OCI-LY1 (cell line): Measurements from ENCODE around the gene TEPSIN.

ENCODE experiments used
- EZH2 ChIP-seq: fragments of 200-600 bp; sonication (generic), shearing (Covaris generic); IDR thresholded peaks from 2 replicates; pipeline ENCODE4 v1.8.0; 2017; ENCODE audit warnings: borderline replicate concordance, mixed run types, mild to moderate bottlenecking, antibody characterized with exemption, low read length, moderate library complexity, mixed read lengths
- TF ChIP-seq, protein P1 (sequence below): fragments of 200-600 bp; sonication (generic), shearing (Covaris generic); IDR thresholded peaks from 2 replicates; pipeline ENCODE4 v1.5.1; 2017; ENCODE audit warnings: mild to moderate bottlenecking, antibody characterized with exemption, low read length, moderate library complexity, mixed read lengths

DNA sequence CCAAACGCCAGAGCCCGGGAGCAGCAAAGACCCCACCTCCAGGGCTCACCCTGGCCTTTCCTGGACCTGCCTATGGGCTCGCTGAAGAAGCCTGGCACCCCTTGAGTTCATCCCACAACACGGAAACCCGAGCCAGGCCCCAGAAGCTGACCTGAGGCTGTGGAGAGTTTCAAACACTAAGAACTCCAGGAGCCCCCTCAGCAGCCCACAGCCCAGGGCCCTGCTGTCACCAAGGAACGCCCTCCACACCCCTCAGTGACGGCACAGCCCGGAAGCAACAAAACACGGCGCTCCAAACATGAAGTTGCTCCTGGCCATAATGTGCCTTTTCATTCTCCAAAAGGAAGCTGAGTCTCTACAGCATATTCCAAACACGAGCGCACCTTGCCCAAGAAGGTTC lies 47.0 kb upstream of the TEPSIN start:
- TF ChIP-seq, protein P1, sequence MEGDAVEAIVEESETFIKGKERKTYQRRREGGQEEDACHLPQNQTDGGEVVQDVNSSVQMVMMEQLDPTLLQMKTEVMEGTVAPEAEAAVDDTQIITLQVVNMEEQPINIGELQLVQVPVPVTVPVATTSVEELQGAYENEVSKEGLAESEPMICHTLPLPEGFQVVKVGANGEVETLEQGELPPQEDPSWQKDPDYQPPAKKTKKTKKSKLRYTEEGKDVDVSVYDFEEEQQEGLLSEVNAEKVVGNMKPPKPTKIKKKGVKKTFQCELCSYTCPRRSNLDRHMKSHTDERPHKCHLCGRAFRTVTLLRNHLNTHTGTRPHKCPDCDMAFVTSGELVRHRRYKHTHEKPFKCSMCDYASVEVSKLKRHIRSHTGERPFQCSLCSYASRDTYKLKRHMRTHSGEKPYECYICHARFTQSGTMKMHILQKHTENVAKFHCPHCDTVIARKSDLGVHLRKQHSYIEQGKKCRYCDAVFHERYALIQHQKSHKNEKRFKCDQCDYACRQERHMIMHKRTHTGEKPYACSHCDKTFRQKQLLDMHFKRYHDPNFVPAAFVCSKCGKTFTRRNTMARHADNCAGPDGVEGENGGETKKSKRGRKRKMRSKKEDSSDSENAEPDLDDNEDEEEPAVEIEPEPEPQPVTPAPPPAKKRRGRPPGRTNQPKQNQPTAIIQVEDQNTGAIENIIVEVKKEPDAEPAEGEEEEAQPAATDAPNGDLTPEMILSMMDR = no peak
- TF ChIP-seq EZH2 = no peak
